ENCODE results near the gene PLOD3.

The PLOD3 gene

DNA sequence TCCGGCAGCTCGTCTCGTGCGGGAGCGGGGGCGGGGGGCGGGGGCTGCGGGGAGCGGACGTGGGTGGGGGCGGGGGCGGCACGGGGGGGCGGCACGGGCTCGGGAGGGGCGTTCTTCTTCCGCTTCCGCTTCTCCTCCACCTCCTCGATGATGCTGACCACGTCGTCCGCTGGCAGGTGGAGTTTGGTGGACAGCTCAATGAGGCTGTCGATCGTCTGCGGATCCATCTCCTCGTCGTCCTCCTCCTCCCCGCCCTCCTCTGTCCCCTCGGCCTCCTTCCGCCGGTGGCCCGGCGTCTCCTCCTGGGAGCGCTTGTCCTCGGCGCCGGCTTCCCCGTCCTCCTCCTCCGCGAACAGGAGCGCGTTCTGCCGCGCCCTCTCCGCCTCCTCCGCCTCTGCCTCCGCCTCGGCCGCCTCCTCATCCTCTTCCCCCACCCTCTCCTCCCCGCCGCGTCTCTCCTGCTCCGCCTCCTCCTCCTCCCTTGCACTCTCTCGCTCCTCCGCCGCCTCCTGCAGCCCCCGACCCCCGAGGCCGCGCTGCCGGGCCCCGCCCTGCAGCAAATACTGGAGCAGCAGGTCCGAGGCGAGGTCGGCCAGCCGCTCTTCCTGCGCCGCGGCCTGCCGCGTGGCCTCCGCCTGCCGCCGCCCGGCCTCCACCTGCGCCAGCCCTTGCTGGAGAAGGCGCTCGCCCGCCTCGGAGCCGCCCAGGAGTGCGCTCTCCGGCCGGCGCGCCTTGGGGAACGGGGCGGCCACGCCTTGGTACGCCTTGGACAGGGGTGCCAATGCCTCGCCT is 53.9 kb downstream of the PLOD3 start:
- peak; percentile 31 for DNase-seq

DNA sequence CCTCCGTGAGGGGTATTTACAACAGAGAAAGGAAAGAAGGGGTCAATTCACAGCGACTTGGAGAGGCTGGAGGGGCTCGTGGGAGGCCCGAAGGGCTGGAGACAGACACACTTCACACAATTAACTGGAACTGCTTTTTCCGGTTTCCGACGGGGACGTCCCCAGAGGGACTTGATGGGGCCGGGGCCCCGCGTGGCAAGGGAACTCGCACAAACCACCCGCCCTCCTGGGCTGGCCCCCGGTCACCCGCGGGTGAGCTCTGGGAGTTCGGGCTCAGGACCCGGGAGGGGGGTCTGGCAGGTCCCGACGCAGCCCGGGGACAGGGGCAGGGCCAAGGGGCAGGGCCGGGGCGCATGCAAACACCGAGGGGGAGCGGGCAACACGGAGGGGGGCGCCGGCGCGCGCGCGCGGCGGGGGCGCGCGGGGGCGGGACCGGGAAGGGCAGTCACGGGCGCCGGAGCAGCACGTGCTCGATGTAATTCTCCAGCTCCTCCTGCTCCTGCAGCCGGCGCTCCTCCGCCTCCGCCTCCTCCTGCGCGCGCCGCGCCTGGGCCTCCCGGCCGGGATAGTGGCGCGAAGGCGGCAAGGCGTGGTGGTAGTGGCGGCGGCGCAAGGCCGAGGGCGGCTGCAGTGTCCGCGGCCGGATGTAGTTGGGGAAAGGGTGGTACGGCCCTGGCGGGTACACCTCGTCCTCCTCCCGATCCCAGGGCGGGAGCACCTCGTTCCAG is 54.7 kb downstream of the PLOD3 start:
- DNase-seq: peak; percentile 13

DNA sequence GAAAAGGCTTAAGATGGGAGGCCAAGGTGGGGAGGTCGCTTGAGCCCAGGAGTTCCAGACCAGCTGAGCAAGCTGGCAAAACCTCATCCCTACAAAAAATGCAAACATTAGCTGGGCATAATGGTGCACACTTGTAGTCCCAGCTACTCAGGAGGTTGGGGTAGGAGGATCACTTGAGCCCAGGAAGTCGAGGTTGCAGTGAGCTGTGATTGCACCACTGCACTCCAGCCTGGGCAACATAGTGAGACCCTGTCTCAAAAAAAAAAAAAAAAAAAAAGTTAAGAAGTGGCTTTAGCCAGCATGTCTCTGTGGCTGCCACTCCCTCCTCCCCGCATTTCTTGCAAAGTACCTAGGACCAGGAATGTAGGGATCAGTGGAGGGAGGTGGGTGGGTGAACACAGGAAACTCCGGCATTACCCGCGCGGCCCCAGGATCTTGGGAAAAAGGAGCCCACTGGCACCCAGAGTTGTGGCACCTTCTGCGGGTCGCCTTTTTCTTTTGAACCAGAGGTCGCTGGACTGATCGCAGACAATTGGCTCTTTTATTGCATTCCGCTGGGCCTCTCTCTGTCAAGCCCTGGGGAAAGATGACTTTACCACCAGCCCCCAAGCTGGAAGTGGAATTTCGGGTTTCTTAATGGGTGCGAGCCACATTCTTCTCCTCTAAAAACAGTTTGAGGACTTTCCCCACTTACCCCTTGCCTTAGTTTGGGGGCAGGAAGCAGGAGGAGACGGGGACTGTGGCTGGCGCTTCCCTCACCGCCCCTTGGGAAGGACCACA is 55.5 kb downstream of the PLOD3 start:
- DNase-seq: no peak

DNA sequence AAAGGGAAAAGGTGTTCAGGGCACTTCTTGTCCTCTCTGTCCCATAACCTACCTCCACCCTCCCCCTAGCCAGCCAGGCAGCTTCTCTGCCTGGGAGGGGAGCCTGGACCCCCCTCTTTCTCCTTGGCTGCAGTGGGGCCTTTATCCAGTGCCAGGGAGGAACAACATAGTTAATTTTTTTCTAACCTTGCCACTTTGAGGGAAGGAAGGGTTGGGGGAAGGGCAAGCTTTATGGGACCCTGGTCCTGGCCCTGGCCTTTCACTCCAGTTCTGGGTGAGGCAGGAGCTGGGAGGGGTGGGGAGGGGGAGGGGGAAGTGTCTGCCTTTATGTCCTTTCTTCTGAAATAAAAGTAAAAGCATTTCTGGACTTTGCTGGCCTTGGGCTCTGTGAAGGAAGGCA is 56.5 kb downstream of the PLOD3 start:
- no peak for DNase-seq

DNA sequence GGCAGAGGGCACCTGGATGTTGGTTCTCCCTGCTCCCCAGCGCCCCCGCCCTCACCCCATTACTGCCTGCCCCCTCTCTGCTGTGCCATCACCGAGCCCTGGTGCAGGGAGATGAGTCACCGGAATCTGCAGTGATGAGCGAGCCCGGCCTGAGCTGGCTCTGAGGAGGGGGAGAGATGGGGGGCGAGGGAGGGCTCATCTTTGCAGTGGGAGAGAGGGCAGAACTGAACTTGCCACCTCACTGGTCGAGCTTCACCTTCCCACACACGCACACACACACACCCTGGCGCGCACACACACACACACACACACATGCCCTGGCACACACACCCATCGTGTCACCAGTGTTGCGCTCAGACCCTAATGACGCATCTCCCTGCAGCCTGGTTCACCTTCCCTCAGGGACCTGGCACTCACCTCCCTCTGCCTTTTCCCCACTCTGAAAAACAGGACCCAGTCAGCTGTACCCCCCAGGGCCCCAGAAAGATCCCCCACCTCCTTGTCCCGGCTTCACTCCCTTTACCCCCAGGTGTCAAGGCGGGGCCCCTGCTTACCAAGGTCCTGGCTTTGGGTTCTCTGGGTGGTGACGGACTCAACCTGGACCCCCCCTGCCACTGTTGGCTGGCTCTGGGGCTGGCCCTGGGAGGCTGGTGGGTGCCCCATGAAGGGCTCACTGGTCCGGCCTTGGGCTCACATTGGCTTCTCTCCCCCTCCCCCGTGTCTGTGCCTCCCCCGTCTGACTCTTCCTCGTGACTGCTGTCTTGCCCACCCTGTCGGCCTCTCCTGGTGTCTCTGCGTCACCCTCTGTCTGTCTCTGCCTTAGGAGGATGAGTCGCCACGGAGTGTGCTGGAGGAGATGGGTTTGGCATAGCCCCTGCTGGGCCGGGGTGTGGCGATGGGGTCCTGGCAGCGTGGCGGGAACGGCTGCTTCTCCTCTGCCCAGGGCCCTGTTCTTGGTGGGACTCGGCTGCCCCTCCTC is 57.4 kb downstream of the PLOD3 start:
- DNase-seq: no peak

DNA sequence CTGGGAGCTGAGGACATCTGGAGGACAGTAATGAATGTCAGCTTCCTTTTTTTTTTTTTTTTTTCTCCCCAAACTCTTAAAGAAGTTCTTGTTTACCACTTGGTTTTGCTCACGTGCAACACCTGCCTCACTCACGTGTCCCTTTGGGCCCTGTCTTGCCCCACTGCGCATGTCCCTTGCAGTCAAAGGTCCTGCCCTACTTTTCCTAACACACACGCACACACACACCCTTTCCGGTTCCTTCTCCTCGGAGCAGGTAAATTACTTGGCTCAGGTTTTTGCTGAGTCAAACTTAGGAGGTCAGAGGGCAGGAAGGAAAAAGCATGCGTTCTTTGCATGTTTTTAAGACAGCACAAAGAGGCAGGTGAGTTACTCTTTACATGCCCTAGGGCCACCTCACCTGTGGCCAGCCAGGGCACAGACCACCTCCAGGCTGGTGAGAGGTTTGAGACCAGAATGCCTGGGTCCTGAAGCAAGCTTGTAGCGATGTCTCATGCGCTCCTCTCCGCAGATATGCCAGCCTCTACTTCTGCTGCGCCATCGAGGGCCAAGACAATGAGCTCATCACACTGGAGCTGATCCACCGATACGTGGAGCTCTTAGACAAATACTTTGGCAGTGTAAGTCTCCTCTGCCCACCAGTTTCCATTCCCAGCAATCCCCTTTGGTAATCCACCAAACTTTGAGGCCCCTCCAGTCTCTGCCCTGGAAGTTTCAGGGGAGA is 60.4 kb downstream of the PLOD3 start:
- no peak for DNase-seq

DNA sequence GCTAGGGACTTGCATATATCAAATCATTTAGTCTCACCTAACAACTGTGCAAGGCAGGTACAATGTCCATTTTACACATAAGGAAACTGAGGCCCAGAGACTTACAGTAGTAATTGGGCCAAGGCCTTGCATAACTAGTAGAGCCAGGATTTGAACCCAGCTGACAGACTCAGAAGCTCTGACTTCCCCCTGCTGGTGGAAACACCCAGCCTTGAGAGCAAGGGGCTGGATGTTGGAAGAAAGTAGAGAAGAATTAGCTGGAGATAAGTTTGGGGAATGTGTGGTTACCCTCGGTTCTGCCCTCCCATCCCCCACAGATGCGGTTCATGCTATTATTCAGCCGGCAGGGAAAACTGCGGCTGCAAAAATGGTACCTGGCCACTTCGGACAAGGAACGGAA is 61.1 kb downstream of the PLOD3 start:
- no peak for DNase-seq
